PFSK-1 (cell line): ENCODE data around the gene SLC9A1.

ENCODE experiments used
- POLR2AphosphoS5 ChIP-seq: IDR thresholded peaks from 2 replicates; pipeline ENCODE4 v1.6.1; 2012; ENCODE audit warnings: low read depth, mild to moderate bottlenecking, control low read depth, low read length, moderate library complexity
- TAF1 ChIP-seq: IDR thresholded peaks from 2 replicates; pipeline ENCODE4 v1.6.1; 2012; ENCODE audit warnings: low read length, control low read depth, borderline replicate concordance; ENCODE audit not compliant: insufficient read depth

GRCh38 chr1:27111626-27112573, 43.0 kb downstream of the SLC9A1 start:
- 0 out of 2 replicates have a peak, but pooled peaks have one; percentile 40 for TF ChIP-seq TAF1
- TF ChIP-seq POLR2AphosphoS5: no peak
